ENCODE results near the gene APLF. TPM values are rescaled to one million over a fixed set of nuclear protein-coding genes. Genes with fewer than 3 reads are reported as not detected.

The APLF gene
- total RNA-seq, 1 donor from 2014 or later = 6.4 TPM

DNA sequence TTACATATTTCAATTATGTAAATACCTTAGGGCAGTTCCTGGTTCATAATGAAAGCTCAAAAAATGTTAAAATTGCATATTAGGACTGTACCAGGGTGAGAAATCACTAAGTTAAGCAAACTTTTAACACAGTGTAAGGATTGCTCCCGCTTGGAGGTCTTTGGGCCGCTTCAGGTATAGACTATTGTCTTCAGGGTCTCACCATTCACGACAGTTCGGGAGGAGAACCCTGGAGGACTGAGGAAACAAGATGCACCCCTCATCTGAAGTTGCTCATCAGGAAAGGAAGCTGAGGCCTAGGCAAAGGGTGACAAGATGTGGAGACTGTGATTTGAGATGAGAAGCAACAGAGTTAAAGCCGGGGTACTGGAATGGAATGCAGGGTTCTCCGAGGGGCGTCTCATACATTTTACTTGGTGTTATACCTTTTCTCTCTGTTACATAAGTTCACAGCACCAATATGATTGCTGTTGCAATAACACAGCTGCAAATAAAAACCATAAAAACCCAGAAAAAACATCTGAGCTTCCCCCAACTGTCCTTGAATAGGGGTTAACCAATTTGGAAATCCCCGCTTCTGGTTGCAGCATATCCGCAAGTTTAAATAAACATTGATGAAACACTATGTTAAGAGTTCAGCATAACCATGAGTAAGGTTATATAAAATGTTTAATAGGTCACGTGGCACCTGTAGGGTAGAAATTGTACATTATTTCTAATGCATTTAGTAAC lies 40.4 kb upstream of the APLF start:
- H3K9me3 Mint-ChIP-seq = no peaks in the 10 kb centered on the region
- no peaks in the 10 kb centered on the region for H3K27me3 Mint-ChIP-seq
- TF ChIP-seq, protein P1, sequence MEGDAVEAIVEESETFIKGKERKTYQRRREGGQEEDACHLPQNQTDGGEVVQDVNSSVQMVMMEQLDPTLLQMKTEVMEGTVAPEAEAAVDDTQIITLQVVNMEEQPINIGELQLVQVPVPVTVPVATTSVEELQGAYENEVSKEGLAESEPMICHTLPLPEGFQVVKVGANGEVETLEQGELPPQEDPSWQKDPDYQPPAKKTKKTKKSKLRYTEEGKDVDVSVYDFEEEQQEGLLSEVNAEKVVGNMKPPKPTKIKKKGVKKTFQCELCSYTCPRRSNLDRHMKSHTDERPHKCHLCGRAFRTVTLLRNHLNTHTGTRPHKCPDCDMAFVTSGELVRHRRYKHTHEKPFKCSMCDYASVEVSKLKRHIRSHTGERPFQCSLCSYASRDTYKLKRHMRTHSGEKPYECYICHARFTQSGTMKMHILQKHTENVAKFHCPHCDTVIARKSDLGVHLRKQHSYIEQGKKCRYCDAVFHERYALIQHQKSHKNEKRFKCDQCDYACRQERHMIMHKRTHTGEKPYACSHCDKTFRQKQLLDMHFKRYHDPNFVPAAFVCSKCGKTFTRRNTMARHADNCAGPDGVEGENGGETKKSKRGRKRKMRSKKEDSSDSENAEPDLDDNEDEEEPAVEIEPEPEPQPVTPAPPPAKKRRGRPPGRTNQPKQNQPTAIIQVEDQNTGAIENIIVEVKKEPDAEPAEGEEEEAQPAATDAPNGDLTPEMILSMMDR (IDR thresholded peaks at IDR 0.05) = no peak
- POLR2A ChIA-PET = interaction anchor here (0.5 to 2.3 kb wide), 13 partner anchors 9 to 174 kb away, joined by 3 to 18 read pairs (median 5); partner anchors contain the start of genes PLEK and PPP3R1
- peak overlapping the region; percentile 93 for H3K27ac Mint-ChIP-seq
- H3K36me3 Mint-ChIP-seq (ENCODE audit: low read depth) = no peaks in the 10 kb centered on the region
- peak overlapping the region; percentile 71 for H3K4me3 Mint-ChIP-seq
- intact Hi-C loops (cut with micrococcal nuclease) = no loop called here
- CTCF ChIA-PET = interaction anchor here (0.8 to 1.6 kb wide), 7 partner anchors 10 to 305 kb away, joined by 3 to 10 read pairs (median 4); no protein-coding TSS in a partner anchor
- H3K4me1 Mint-ChIP-seq = peaks cover 7% of the 10 kb centered on the region
- DNase-seq (no peak), ATAC-seq (ENCODE audit: low read depth) (peak; percentile 35)

DNA sequence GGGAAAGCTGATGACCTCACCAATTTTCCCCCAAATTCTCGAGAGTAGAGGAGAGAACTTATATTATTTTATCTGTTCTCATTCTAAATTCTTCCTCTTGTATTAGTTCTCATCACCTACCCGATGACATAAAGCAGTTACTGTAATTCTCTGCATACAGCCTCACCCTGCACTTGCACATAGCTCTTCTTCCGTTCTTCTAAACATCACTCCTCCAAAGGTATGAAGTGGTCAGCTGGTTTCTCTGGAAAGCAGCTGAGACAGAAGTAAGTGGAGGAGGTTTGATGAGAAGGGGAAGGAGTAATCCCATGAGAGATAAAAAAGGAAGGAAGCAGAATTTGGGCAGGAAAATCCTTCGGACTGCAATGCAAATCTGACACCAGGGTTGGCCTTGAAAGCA lies 39.3 kb upstream of the APLF start:
- DNase-seq (no peak), ATAC-seq (ENCODE audit: low read depth) (no peak)
- Mint-ChIP-seq H3K9me3 (no peaks in the 10 kb centered on the region), H3K4me1 (peaks cover 11% of the 10 kb centered on the region), H3K27ac (peak overlapping the region; percentile 93), H3K27me3 (no peaks in the 10 kb centered on the region), H3K36me3 (ENCODE audit: low read depth) (no peaks in the 10 kb centered on the region), H3K4me3 (peak overlapping the region; percentile 50)
- intact Hi-C loops (cut with micrococcal nuclease) = no loop called here
- TF ChIP-seq, protein P1 (IDR thresholded peaks at IDR 0.05) = no peak
- ChIA-PET CTCF (interaction anchor here (1.4 kb wide), 1 partner anchor 13 kb away, joined by 5 read pairs; no protein-coding TSS in a partner anchor), POLR2A (interaction anchor here (1.5 to 2.3 kb wide), 3 partner anchors 13 to 62 kb away, joined by 7 to 9 read pairs (median 9); partner anchors contain the start of gene PLEK)

DNA sequence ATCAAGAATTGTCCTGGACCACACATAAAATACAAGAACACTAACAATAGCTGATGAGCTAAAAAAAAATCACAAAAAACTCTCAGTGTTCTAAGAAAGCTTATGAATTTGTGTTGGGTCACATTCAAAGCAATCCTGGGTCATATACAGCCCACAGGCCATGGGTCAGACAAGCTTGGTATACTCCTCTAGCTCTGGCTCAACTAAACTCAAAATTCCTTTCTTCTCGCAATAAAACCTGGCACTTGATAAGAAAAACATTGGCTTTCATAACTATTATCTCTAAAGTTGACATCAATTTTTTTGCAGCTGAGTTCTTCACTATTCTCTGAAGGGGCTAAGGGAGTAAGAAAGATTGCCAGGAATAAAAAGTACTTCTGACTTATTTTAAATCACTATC lies 38.6 kb upstream of the APLF start:
- peaks cover 11% of the 10 kb centered on the region for H3K4me1 Mint-ChIP-seq
- peak overlapping the region; percentile 93 for H3K27ac Mint-ChIP-seq
- intact Hi-C loops (cut with micrococcal nuclease) = no loop called here
- no peaks in the 10 kb centered on the region for H3K36me3 Mint-ChIP-seq (ENCODE audit: low read depth)
- POLR2A ChIA-PET = interaction anchor here (1.8 to 2.3 kb wide), 2 partner anchors 13 to 41 kb away, joined by 7 to 9 read pairs; no protein-coding TSS in a partner anchor
- DNase-seq (no peak), ATAC-seq (ENCODE audit: low read depth) (no peak)
- TF ChIP-seq, protein P1 (IDR thresholded peaks at IDR 0.05) = no peak
- H3K9me3 Mint-ChIP-seq = no peaks in the 10 kb centered on the region
- no peaks in the 10 kb centered on the region for H3K27me3 Mint-ChIP-seq
- CTCF ChIA-PET = interaction anchor here (0.9 to 1.4 kb wide), 2 partner anchors 12 to 14 kb away, joined by 3 to 5 read pairs; no protein-coding TSS in a partner anchor
- peak overlapping the region; percentile 24 for H3K4me3 Mint-ChIP-seq

DNA sequence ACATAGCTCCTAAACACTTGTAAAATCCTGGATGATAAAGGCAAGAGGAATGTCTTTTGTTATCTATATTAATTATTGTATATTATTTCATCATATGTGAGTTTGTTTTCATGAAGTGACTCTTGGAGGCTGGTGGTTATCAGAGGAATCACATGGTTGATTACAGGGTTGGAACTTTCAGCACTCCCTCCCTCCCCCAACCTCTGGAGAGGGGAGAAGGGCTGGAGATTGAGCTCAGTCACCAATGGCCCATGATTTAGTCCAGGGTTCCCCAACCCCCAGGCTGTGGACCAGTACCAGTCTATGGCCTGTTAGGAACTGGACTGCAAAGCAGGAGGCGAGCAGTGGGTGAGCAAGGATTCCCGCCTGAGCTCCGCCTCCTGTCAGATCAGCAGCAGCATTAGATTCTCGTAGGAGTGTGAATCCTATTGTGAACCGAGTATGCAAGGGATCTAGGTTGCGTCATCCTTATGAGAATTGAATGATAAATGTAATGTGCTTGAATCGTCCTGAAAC lies 38.0 kb upstream of the APLF start:
- Mint-ChIP-seq H3K4me1 (peaks cover 11% of the 10 kb centered on the region), H3K9me3 (no peaks in the 10 kb centered on the region), H3K27me3 (no peaks in the 10 kb centered on the region), H3K36me3 (ENCODE audit: low read depth) (no peaks in the 10 kb centered on the region), H3K4me3 (no peak overlapping the region), H3K27ac (no peak overlapping the region)
- ChIA-PET CTCF (interaction anchor here (0.9 to 1.4 kb wide), 2 partner anchors 12 to 13 kb away, joined by 3 to 5 read pairs; no protein-coding TSS in a partner anchor), POLR2A (interaction anchor here (1.8 kb wide), 1 partner anchor 41 kb away, joined by 9 read pairs; no protein-coding TSS in a partner anchor)
- TF ChIP-seq, protein P1 (IDR thresholded peaks at IDR 0.05) = no peak
- intact Hi-C loops (cut with micrococcal nuclease) = no loop called here
- no peak for DNase-seq
- no peak for ATAC-seq (ENCODE audit: low read depth)
